C4-2B (cell line): Measurements from ENCODE around the gene PGAP3.
A peak's percentile ranks its signal among the peaks of the same experiment; 100 is the strongest.

Source experiments
- H3K27ac ChIP-seq: fragments of 450-650 bp; 2 replicates; pipeline ENCODE4 v1.5.1; 2017
- ZFX ChIP-seq: fragments of 450-650 bp; IDR thresholded peaks from 2 replicates; pipeline ENCODE4 v1.6.1; 2017
- TF ChIP-seq, protein P1 (sequence below): fragments of 450-650 bp; conservative IDR thresholded peaks from 2 replicates; pipeline ENCODE4 v1.5.1; 2017; ENCODE audit warnings: mild to moderate bottlenecking

Gene PGAP3

DNA sequence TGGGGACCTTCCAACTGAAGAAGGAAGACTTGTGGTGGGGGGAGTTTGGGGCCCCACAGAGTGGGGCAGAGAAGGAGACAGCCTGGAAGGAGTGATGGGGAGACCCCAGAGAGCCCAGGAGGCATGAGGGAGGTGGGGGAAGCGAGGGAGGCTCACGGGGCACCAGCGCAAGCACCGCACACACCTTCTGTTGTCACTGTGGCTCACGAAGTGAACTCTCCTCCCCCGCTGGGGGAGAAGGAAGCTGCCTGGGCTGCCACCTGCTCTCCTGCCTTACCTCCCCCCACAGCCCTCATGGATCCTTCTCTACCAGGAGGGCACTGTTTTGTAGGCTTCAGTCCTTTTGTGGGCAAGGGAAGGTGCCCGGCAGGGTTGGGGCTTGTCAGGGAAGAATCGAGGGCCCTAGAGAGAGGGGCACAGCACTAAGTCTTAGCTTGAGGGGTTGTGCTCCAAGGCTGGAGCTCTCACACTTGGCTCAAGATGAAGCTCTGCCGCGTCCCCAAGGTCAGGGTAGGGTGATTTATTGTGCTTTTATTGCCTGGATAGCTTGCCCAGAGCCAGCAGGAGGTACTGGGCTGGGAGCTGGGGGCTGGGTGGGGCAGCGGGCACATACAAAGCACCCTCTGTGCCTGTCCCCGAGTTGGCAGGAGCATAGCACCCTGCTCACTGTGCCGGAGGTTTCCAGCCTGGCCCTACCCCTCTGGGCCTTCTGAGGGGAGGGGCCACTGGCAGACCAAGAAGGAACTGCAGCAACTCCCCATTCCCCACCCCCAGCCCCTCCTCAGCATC lies 55.5 kb downstream of the PGAP3 start:
- no peak for TF ChIP-seq ZFX
- TF ChIP-seq, protein P1, sequence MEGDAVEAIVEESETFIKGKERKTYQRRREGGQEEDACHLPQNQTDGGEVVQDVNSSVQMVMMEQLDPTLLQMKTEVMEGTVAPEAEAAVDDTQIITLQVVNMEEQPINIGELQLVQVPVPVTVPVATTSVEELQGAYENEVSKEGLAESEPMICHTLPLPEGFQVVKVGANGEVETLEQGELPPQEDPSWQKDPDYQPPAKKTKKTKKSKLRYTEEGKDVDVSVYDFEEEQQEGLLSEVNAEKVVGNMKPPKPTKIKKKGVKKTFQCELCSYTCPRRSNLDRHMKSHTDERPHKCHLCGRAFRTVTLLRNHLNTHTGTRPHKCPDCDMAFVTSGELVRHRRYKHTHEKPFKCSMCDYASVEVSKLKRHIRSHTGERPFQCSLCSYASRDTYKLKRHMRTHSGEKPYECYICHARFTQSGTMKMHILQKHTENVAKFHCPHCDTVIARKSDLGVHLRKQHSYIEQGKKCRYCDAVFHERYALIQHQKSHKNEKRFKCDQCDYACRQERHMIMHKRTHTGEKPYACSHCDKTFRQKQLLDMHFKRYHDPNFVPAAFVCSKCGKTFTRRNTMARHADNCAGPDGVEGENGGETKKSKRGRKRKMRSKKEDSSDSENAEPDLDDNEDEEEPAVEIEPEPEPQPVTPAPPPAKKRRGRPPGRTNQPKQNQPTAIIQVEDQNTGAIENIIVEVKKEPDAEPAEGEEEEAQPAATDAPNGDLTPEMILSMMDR, result no peak

DNA sequence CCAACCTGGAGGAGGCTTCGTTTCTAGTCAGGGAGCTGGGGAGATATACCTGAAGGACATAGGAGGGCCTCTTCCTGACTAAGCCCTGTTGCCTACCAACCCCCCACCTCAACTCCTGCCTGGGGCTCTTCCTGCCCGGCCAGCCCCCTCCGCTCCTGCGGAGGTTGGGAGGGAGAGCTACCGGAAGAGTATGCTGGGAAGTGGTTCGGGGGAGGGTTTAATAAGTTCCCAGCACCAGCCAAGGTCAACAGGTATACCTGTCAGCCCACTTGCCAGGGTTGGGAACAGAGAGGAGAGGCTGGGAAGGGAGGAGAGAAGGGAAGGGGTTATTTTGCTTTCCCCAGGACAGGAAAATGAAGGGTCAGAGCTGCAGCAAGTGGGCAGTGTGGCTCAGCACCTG lies 56.5 kb downstream of the PGAP3 start:
- peak overlapping the region; percentile 85 for H3K27ac ChIP-seq

More for the DNA sequence above, 55.5 kb downstream of the PGAP3 start:
- H3K27ac ChIP-seq, result peak overlapping the region; percentile 85

GRCh38 chr17:39629898-39630297 lies 58.0 kb downstream of the PGAP3 start:
- no peak overlapping the region; the same call in 1 of the 2 replicates for H3K27ac ChIP-seq
- TF ChIP-seq, protein P1, result no peak
- no peak for TF ChIP-seq ZFX

More for the DNA sequence above, 56.5 kb downstream of the PGAP3 start:
- TF ChIP-seq, protein P1, result no peak
- TF ChIP-seq ZFX, result no peak

DNA sequence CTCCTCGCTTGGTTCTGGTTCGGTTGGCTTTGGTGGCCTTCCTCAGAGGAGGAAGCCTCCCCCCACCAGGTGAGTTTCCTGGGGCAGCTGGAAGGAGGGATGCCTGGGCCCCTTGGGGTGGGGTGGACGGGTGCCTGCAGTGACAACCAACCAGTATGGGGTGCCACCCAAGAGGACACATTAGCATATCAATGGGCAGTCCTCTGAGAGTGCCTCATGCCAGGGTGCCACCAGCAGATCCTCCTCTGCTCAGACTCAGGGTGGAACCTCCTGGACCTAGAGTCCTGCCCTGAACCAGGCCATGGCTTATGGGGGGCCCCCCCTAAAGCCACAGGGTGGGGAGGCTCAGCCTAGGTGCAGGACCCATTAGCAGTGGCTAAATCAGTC lies 58.4 kb downstream of the PGAP3 start:
- H3K27ac ChIP-seq, result no peak overlapping the region
- TF ChIP-seq ZFX, result no peak
- TF ChIP-seq, protein P1, result no peak

GRCh38 chr17:39628655-39629493 lies 59.0 kb downstream of the PGAP3 start:
- no peak overlapping the region for H3K27ac ChIP-seq
- TF ChIP-seq, protein P1, result no peak
- TF ChIP-seq ZFX, result no peak

DNA sequence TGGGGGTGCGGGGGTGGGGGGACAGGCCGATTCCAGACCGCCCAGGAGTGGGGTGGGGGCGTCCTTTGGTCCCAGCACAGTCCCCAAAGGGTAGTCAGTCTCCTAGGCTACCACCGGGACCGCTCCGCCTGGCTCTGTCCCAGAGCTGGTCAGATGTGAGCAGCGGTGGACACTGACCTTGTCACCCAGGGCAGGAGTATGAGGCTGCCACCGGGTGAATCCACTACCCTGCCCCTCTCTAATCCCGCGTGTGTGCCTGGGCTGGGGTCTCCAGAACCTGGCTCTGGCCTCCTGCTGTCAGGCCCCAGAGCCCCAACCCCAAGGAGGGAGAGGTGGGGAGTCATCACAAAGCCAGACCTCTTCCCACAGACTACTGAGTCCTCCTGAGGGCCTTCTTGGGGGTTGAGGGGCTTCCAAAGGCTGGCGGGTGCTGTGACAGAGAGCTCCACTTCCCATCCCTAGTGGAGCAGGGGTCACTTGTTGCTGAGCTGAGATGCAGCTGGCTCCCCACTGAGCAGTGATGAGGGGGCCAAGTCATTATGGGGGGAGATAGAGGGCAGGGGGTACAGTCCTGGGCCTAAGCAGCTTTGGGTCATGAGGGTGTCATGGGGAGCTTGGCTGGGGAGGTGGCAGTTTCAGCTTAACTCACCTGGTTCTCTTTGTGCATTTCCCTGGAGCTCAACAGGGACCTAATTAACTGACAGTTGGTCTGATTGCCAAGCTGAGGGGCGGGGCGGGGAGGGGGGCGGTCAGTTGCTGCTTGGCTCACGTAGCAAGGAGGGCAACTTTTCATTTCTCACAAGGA lies 59.9 kb downstream of the PGAP3 start:
- H3K27ac ChIP-seq, result no peak overlapping the region
- TF ChIP-seq, protein P1, result no peak
- TF ChIP-seq ZFX, result no peak
